PC-3 (cell line): ENCODE results near the gene CUTC.

Experiments
- CTCF ChIP-seq: fragments of 300-600 bp; sonication (generic); conservative IDR thresholded peaks from 2 replicates; pipeline ENCODE4 v1.5.1; 2017; ENCODE audit warnings: antibody characterized with exemption, low read depth, mild to moderate bottlenecking, low read length
- EZH2 ChIP-seq: fragments of 300-600 bp; sonication (generic); IDR thresholded peaks from one replicate; pipeline ENCODE4 v1.6.1; 2017; ENCODE audit warnings: antibody characterized with exemption, mild to moderate bottlenecking, low read length; ENCODE audit not compliant: unreplicated experiment
- EZH2phosphoT487 ChIP-seq: fragments of 300-600 bp; sonication (generic); IDR thresholded peaks from 2 replicates; pipeline ENCODE4 v1.6.1; 2018; ENCODE audit warnings: mild to moderate bottlenecking, antibody characterized with exemption, low read length, borderline replicate concordance

GRCh38 chr10:99708428-99709012, 23.5 kb upstream of the CUTC start:
- TF ChIP-seq CTCF (no peak), EZH2phosphoT487 (no peak), EZH2 (no peak)
